Activated T-cell treated with anti-CD3 and anti-CD28 coated beads, Interleukin-2, amount 50 U/mL, for 24 hours (primary cell): ENCODE data around the gene CECR2.

ENCODE experiments used
- DNase-seq: peaks from one replicate; pipeline ENCODE4 v3.0.0-alpha.2; 2020
- H3K27ac Mint-ChIP-seq: 2 replicates; pipeline ENCODE4 v1.8.0; 2020; ENCODE audit warnings: mild to moderate bottlenecking, mixed read lengths
- H3K27me3 Mint-ChIP-seq: 2 replicates; pipeline ENCODE4 v1.8.0; 2020; ENCODE audit warnings: mixed read lengths
- H3K36me3 Mint-ChIP-seq: 2 replicates; pipeline ENCODE4 v1.8.0; 2020; ENCODE audit warnings: low read depth, mixed read lengths
- H3K4me1 Mint-ChIP-seq: 2 replicates; pipeline ENCODE4 v1.8.0; 2020; ENCODE audit warnings: low read depth, mixed read lengths
- H3K4me3 Mint-ChIP-seq: 2 replicates; pipeline ENCODE4 v1.8.0; 2020; ENCODE audit warnings: mild to moderate bottlenecking, moderate library complexity, mixed read lengths
- H3K9me3 Mint-ChIP-seq: 2 replicates; pipeline ENCODE4 v1.8.0; 2020; ENCODE audit warnings: mixed read lengths

Gene CECR2

GRCh38 chr22:17436981-17437412, 67.7 kb downstream of the CECR2 start:
- Mint-ChIP-seq H3K4me3 (no peak overlapping the region), H3K4me1 (peaks cover 1% of the 10 kb centered on the region), H3K9me3 (no peaks in the 10 kb centered on the region), H3K36me3 (no peaks in the 10 kb centered on the region), H3K27ac (no peak overlapping the region), H3K27me3 (peaks cover 24% of the 10 kb centered on the region)
- no peak for DNase-seq

- no peak overlapping the region for H3K4me3 Mint-ChIP-seq
- H3K27me3 Mint-ChIP-seq: peaks cover 18% of the 10 kb centered on the region
- DNase-seq: no peak
- H3K4me1 Mint-ChIP-seq: peaks cover 1% of the 10 kb centered on the region
- no peak overlapping the region for H3K27ac Mint-ChIP-seq
- H3K9me3 Mint-ChIP-seq: no peaks in the 10 kb centered on the region
- no peaks in the 10 kb centered on the region for H3K36me3 Mint-ChIP-seq
These were observed 68.8 kb downstream of the CECR2 start for GRCh38 chr22:17438026-17438425.

GRCh38 chr22:17441326-17441725, 72.1 kb downstream of the CECR2 start:
- no peaks in the 10 kb centered on the region for H3K9me3 Mint-ChIP-seq
- H3K27me3 Mint-ChIP-seq: peaks cover 16% of the 10 kb centered on the region
- no peak for DNase-seq
- H3K4me3 Mint-ChIP-seq: no peak overlapping the region
- H3K36me3 Mint-ChIP-seq: no peaks in the 10 kb centered on the region
- peaks cover 1% of the 10 kb centered on the region for H3K4me1 Mint-ChIP-seq
- H3K27ac Mint-ChIP-seq: no peak overlapping the region

GRCh38 chr22:17443405-17444203, 74.3 kb downstream of the CECR2 start:
- no peak for DNase-seq
- Mint-ChIP-seq H3K4me1 (no peaks in the 10 kb centered on the region), H3K27ac (no peak overlapping the region), H3K36me3 (no peaks in the 10 kb centered on the region), H3K9me3 (no peaks in the 10 kb centered on the region), H3K4me3 (no peak overlapping the region), H3K27me3 (peaks cover 5% of the 10 kb centered on the region)

- no peaks in the 10 kb centered on the region for H3K4me1 Mint-ChIP-seq
- peaks cover 5% of the 10 kb centered on the region for H3K27me3 Mint-ChIP-seq
- H3K4me3 Mint-ChIP-seq: no peak overlapping the region
- no peak overlapping the region for H3K27ac Mint-ChIP-seq
- no peaks in the 10 kb centered on the region for H3K9me3 Mint-ChIP-seq
- no peaks in the 10 kb centered on the region for H3K36me3 Mint-ChIP-seq
- DNase-seq: no peak
These were observed 74.9 kb downstream of the CECR2 start for GRCh38 chr22:17444204-17444504.

GRCh38 chr22:17446698-17447097, 77.4 kb downstream of the CECR2 start:
- Mint-ChIP-seq H3K27ac (no peak overlapping the region), H3K9me3 (no peaks in the 10 kb centered on the region), H3K36me3 (no peaks in the 10 kb centered on the region), H3K4me1 (no peaks in the 10 kb centered on the region), H3K4me3 (no peak overlapping the region), H3K27me3 (peaks cover 5% of the 10 kb centered on the region)
- DNase-seq: no peak

- Mint-ChIP-seq H3K4me3 (no peak overlapping the region), H3K27ac (no peak overlapping the region), H3K9me3 (peaks cover 2% of the 10 kb centered on the region), H3K27me3 (no peaks in the 10 kb centered on the region), H3K4me1 (no peaks in the 10 kb centered on the region), H3K36me3 (no peaks in the 10 kb centered on the region)
- DNase-seq: no peak
These were observed 82.1 kb downstream of the CECR2 start for GRCh38 chr22:17451316-17451715.

- H3K4me1 Mint-ChIP-seq: no peaks in the 10 kb centered on the region
- no peaks in the 10 kb centered on the region for H3K9me3 Mint-ChIP-seq
- no peak for DNase-seq
- H3K36me3 Mint-ChIP-seq: no peaks in the 10 kb centered on the region
- no peak overlapping the region for H3K4me3 Mint-ChIP-seq
- H3K27ac Mint-ChIP-seq: no peak overlapping the region
- no peaks in the 10 kb centered on the region for H3K27me3 Mint-ChIP-seq
These were observed 91.6 kb downstream of the CECR2 start for GRCh38 chr22:17460895-17461294.

- Mint-ChIP-seq H3K4me1 (no peaks in the 10 kb centered on the region), H3K9me3 (no peaks in the 10 kb centered on the region), H3K4me3 (no peak overlapping the region), H3K36me3 (no peaks in the 10 kb centered on the region), H3K27ac (no peak overlapping the region), H3K27me3 (peaks cover 28% of the 10 kb centered on the region)
- DNase-seq: no peak
These were observed 101.7 kb downstream of the CECR2 start for GRCh38 chr22:17470880-17471500.

- no peak overlapping the region for H3K27ac Mint-ChIP-seq
- H3K27me3 Mint-ChIP-seq: peaks cover 33% of the 10 kb centered on the region
- H3K9me3 Mint-ChIP-seq: no peaks in the 10 kb centered on the region
- H3K36me3 Mint-ChIP-seq: no peaks in the 10 kb centered on the region
- H3K4me1 Mint-ChIP-seq: no peaks in the 10 kb centered on the region
- H3K4me3 Mint-ChIP-seq: no peak overlapping the region
- no peak for DNase-seq
These were observed 102.8 kb downstream of the CECR2 start for GRCh38 chr22:17471886-17472535.

- Mint-ChIP-seq H3K36me3 (no peaks in the 10 kb centered on the region), H3K4me3 (no peak overlapping the region), H3K4me1 (no peaks in the 10 kb centered on the region), H3K27ac (no peak overlapping the region), H3K9me3 (no peaks in the 10 kb centered on the region), H3K27me3 (peaks cover 40% of the 10 kb centered on the region)
- DNase-seq: no peak
These were observed 103.7 kb downstream of the CECR2 start for GRCh38 chr22:17472932-17473331.

- no peak overlapping the region for H3K27ac Mint-ChIP-seq
- no peaks in the 10 kb centered on the region for H3K9me3 Mint-ChIP-seq
- H3K4me1 Mint-ChIP-seq: no peaks in the 10 kb centered on the region
- DNase-seq: no peak
- H3K27me3 Mint-ChIP-seq: peaks cover 54% of the 10 kb centered on the region
- H3K4me3 Mint-ChIP-seq: no peak overlapping the region
- H3K36me3 Mint-ChIP-seq: no peaks in the 10 kb centered on the region
These were observed 106.3 kb downstream of the CECR2 start for GRCh38 chr22:17475318-17476230.

- DNase-seq: no peak
- H3K36me3 Mint-ChIP-seq: no peaks in the 10 kb centered on the region
- H3K27ac Mint-ChIP-seq: no peak overlapping the region
- no peak overlapping the region for H3K4me3 Mint-ChIP-seq
- H3K9me3 Mint-ChIP-seq: no peaks in the 10 kb centered on the region
- no peaks in the 10 kb centered on the region for H3K4me1 Mint-ChIP-seq
- H3K27me3 Mint-ChIP-seq: peaks cover 50% of the 10 kb centered on the region
These were observed 107.6 kb downstream of the CECR2 start for GRCh38 chr22:17476838-17477237.

GRCh38 chr22:17477391-17477833, 108.2 kb downstream of the CECR2 start:
- Mint-ChIP-seq H3K4me1 (no peaks in the 10 kb centered on the region), H3K36me3 (no peaks in the 10 kb centered on the region), H3K4me3 (no peak overlapping the region), H3K27ac (no peak overlapping the region), H3K9me3 (no peaks in the 10 kb centered on the region), H3K27me3 (peaks cover 50% of the 10 kb centered on the region)
- no peak for DNase-seq
